GM21825 (cell line): ENCODE results near the gene EML1.

Experiments used
- ATAC-seq: cut with Tn5 transposase; IDR thresholded peaks from one replicate; pipeline ENCODE4 v1.9.1; 2021; ENCODE audit warnings: mild to moderate bottlenecking, moderate library complexity; ENCODE audit not compliant: unreplicated experiment

EML1 gene

GRCh38 chr14:99952453-99952852, 159.2 kb downstream of the EML1 start:
- no peak for ATAC-seq

DNA sequence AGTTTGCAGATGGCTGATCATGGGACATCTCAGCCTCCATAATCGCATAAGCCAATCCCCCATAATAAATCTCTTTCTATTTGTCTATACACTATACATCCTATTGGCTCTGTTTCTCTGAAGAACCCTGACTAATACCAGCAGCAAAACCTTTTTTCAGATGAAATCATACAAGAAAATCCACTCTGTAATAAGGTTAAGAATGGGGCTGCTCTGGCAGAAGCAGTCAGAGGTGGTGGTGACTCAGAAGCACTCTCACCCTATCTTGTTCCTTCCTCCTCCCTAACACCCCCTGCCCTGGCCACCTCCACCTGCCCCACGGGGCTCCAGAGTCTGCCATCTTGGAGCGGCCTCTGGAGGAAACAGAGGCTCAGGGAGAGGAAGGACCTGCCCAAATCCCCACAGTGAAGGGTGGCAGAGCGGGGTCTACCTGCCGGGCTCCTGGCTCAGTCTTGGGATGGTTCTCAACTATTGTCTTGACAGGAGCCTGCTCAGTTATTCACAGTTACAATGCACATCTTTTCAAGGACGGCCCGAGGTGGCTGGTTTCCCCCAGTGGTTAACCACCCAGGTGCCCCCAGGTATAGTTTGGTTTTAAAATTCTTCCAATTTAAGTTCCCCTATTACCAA, 162.7 kb downstream of the EML1 start:
- no peak for ATAC-seq

DNA sequence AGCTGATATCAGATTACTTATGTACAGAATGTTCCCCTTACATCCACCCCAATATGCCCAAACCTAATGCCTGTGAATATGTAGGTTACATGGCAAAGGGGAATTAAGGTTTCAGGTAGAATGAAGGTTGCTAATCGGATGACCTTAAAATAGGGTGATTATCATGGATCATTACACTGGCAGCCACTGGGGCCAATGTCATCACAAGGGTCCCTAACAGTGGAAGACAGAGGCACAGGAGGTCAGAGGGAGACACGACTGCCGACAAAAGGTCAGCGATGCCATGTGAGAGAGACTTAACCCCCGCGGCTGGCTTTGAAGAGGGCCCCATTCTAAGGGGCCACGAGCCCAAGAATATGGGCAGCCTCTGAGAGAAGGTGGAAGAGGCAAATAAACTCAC, 165.2 kb downstream of the EML1 start:
- ATAC-seq = no peak

DNA sequence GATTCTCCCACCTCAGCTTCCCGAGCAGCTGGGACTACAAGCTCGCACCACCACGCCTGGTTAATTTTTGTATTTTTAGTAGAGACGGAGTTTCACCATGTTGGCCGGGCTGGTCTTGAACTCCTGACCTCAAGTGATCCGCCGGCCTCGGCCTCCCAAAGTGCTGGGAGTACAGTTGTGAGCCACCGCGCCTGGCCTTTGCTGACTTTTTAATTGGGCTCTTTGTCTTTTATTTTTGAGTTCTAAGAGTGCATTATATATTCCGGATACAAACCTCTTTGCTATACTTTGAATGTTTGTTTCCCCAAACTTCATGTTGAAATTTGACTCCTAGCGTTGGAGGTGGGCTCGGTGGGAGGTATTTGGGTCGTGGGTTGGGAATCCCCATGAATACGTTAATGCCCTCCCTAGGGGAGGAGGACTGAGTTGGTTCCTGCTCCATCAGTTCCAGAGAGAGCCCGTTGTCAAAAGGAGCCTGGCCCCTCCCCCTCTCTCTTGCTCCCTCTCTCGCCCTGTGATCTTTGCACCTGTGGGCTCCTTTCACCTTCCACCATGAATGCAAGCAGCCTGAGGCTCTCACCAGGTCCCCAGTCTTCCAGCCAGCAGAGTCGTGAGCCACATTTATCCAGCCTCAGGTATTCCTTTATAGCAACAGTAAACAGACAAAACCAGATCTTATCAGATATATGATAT, 168.8 kb downstream of the EML1 start:
- ATAC-seq = no peak

GRCh38 chr14:99964979-99965378, 171.8 kb downstream of the EML1 start:
- ATAC-seq = no peak

DNA sequence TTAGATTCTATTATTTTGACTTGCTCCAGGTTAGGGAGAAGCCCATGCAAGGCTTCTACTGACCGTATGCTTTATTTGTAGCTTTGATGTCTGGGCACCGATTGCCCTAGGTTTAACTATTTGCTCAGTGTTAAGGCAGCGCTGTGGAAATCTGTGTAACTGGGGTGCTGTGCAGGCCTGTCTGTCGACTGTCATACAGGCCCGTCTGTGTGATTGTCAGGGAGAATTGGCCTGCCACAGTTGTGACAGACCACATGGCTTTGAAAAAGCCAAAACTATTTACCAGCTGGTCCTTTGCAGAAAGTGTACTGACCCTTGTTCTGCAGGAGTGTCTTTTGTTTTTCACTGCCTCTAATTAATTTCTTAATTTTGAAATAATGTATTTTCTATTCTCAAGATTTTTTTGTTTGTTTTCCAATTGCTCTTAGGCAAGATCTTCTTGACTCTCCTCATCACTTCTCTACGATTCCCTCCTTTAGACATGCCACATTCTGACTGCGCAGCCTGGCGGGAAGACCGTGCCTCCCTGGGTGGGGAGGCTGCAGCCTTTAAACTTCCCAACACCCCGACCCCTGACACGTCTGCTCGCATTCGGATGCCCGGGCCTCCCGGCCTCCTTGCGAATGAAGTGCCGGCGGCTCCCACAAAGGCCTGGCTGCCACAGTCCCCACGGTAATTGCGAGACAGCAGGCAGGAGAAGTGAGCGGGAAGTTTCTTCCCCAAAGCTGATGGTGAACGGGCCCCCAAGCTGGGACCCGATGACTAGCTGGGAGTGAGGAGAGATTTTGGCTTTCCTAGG, 173.0 kb downstream of the EML1 start:
- ATAC-seq = no peak

- no peak for ATAC-seq
Observed at GRCh38 chr14:99966912-99967311, 173.7 kb downstream of the EML1 start.

DNA sequence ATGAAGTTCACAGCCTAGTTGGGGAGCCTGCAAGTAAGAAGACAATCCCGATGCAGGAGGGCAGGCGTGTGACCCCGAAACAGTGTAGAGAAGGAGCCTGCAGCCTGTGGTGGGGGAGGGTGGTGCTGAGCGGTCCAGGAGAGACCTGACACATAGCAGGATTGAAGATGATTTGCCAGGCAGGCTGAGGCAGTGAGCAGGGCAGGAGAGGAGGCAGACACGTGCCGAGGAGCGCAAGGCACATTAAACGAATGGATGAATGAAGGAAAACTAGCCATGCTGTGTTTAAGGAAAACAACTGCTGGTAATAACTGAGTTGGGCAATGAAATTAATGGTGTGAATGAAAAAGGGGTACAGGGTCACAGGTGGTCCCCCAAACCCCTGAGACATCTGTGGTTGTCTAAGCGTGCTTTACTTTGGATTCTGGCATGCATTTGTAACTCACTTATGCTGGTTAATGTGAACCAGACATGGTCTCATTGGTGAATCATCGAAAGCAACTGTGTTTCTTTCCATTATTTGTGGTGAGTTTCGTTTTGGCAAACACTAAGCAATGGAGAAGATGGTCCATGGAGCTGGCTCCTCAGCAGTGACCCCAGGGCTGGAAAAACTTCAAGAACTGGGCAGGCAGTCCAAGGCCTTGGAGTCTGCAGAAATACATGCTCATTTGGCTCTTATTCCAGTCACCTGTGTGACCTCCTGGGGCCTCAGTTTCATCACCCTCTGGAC, 175.1 kb downstream of the EML1 start:
- ATAC-seq = no peak

DNA sequence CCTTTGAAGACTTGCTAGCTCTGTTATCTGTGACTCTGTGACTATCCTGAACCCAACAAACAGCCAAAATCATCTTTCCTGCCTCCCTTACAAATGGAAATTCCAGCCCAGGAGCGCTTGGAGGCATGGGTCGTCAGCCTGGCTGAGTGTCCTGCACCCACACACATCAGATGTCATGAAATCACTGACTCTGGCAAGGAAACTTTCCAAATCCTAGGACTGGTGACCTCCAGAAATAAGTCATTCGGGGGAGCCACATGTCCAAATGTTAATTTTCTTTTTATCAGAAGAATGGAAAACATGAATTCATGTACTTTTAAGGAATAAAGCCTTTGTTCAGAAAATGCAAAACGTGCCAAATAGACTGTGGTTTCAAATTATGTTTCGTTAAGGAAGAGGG, 175.7 kb downstream of the EML1 start:
- ATAC-seq = no peak

- no peak for ATAC-seq
Observed at GRCh38 chr14:99969673-99970322, 176.6 kb downstream of the EML1 start.

DNA sequence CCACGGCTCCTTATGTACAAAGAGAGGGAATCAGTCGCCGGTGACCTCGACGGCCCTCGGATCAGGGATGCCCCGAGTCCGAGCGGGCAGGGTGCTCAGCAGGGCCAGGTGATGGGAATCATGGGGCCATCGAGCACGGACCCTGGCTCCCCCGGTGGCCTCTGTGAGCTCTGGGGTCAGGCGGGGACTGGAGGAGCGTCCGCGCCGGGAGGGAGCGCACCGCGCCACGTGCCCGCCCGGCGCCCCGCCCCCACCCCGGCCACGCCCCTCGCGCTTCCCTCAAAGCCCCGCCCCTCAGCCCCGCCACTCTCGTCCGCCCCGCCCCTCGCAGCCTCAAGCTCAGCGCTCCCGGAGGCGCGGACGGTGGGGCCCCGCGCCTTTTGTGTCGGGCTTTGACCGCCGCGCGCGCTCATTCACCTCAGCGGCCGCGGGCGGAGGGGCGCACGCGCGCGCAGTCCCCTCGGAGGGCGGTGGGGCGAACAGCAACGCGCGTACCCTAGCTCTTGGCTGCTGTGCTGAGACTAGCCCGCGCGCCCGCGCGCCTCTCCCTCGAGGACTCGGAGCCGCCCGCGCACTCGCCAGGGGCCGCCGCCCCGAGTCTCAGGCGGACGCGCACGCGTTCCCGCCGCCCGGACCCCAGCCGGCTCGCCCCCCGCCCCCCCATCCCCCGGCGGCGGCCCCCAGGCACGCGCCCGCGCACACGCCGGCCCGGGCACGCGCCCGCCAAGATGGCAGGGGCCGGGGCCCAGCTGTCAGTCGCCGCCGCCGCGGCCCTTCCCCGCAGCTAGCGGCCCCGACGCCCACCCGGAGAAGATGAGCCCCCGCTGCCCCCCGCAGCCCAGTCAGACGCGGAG, 178.1 kb downstream of the EML1 start:
- ATAC-seq = peak; percentile 59

GRCh38 chr14:99971941-99972747, 178.9 kb downstream of the EML1 start:
- ATAC-seq = peak; percentile 24

GRCh38 chr14:99972748-99973466, 179.7 kb downstream of the EML1 start:
- no peak for ATAC-seq

GRCh38 chr14:99975190-99975589, 182.0 kb downstream of the EML1 start:
- no peak for ATAC-seq

GRCh38 chr14:99976021-99976420, 182.8 kb downstream of the EML1 start:
- no peak for ATAC-seq

DNA sequence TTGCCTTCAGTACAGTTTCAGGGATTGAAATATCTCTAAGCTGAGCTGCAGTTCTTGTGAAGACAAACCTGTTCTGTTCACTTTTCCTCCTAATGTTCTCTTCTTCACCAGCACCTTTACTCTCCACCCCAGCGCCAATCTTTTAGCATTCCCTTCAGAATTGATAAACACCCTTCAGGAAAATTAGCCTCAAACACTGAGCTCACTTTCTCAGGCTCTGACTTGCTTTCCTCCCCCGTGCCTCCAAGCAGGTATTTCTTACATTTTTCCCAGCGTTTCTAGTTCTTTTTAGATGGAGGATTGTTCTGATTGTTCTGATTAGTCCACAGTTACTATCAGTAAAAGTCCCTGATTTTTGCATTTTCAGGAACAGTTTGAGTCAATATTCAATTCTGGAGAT, 183.5 kb downstream of the EML1 start:
- ATAC-seq = no peak

- ATAC-seq = no peak
Observed at GRCh38 chr14:99980299-99980698, 187.1 kb downstream of the EML1 start.

DNA sequence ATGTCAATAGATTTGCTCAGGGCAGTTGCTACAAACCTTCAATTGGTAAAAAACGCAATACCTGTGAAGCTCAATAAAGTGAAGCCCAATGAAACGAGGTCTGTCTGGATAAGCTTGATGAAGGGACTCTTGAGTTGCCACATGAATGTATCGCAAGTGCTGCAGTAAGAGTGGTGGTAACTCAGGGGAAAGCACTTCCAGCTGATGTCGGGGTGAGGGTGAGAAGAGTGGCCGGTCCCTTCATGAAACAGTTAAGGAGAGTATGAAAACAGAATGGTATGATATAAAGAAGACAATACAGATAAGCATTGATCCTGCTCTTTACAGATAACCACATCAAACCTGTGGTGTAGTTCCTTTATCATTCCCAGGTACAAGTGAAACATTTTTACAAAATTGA, 188.6 kb downstream of the EML1 start:
- no peak for ATAC-seq
